ENCODE measurements around the gene SBNO2. TPM values are rescaled to one million over a fixed set of nuclear protein-coding genes. Genes with fewer than 3 reads are reported as not detected.

Gene SBNO2
- total and polyA plus RNA-seq, 2 donors (not counting 3 experiments of a cell fraction or from before 2014, with no cell fraction given), result 31.4 to 65.7 TPM

- dilution Hi-C loops (cut with MboI; ENCODE audit: extremely low pct_ligation_motif_present, low sequenced_read_pairs), result no loop called here
- Histone ChIP-seq H3K27me3 (ENCODE audit: control insufficient read depth in 2 of 2, insufficient read depth in 2 of 2, low read length in 2 of 2) (no peaks in the 10 kb centered on the region), H3K79me2 (ENCODE audit: control insufficient read depth, insufficient read depth, low read length) (peaks cover 22% of the 10 kb centered on the region), H3K4me2 (ENCODE audit: insufficient read depth, low read length) (peak overlapping the region; percentile 85), H3K4me3 (replicated peaks in 1 of 3; ENCODE audit: insufficient read depth in 1 of 3, low read depth in 1 of 3, low read length in 3 of 3) (peak overlapping the region; percentile 82 to 93 (median 87)), H3K4me1 (ENCODE audit: control insufficient read depth, extremely low read depth, insufficient read depth, low read length) (peaks cover 10% of the 10 kb centered on the region), H3K36me3 (ENCODE audit: control insufficient read depth in 2 of 2, extremely low read depth in 1 of 2, insufficient read depth in 2 of 2, low read length in 2 of 2) (peaks cover 0 to 14% of the 10 kb centered on the region in 2 experiments), H3K9me3 (replicated peaks; ENCODE audit: control insufficient read depth, insufficient read depth, low read length) (no peaks in the 10 kb centered on the region), H3K27ac (ENCODE audit: insufficient read depth, low read depth, low read length) (no peak overlapping the region), H3K9me1 (replicated peaks; ENCODE audit: control insufficient read depth, extremely low read depth, insufficient read depth, low read length) (no peaks in the 10 kb centered on the region), H4K20me1 (replicated peaks; ENCODE audit: control insufficient read depth, extremely low read depth, insufficient read depth, low read length) (no peaks in the 10 kb centered on the region), H2AFZ (ENCODE audit: low read depth, low read length) (no peak overlapping the region), H3K9ac (replicated peaks; ENCODE audit: extremely low read depth, insufficient read depth, low read length) (peak overlapping the region; percentile 85)
- ChIA-PET CTCF (interaction anchor here (1.9 kb wide), 1 partner anchor 29 kb away, joined by 6 read pairs; no protein-coding TSS in a partner anchor), POLR2A (no interaction called here)
- no TSS peak for BruUV-seq (replicated peaks)
- intact Hi-C loops (cut with micrococcal nuclease), result loop anchor here (2.0 kb wide), 2 partner anchors 27 to 53 kb away; partner anchors contain the start of genes ABCA7 and ARHGAP45
- no peak for TF ChIP-seq CTCF (IDR thresholded peaks at IDR 0.05; ENCODE audit: extremely low read depth in 1 of 2, insufficient read depth in 1 of 2, low read depth in 1 of 2, low read length in 2 of 2)
- TF ChIP-seq POLR2A (IDR thresholded peaks at IDR 0.05; ENCODE audit: low read depth, low read length), result no peak
- TF ChIP-seq EZH2 (IDR thresholded peaks at IDR 0.05; ENCODE audit: borderline replicate concordance, low read depth, low read length, severe bottlenecking), result no peak
- no peak for TF ChIP-seq FOS (IDR thresholded peaks at IDR 0.05; ENCODE audit: borderline replicate concordance, insufficient read depth, low read length)
- TF ChIP-seq MYC (IDR thresholded peaks at IDR 0.05; ENCODE audit: low read depth, low read length), result no peak
- no peak for TF ChIP-seq POLR2AphosphoS5 (IDR thresholded peaks at IDR 0.05; ENCODE audit: insufficient read depth, low read depth, low read length)
- TF ChIP-seq MAX (IDR thresholded peaks at IDR 0.05; ENCODE audit: insufficient read depth, insufficient read length), result no peak
- no peak for TF ChIP-seq JUN (IDR thresholded peaks at IDR 0.05; ENCODE audit: borderline replicate concordance, insufficient read depth, insufficient read length, low read depth)
- FAIRE-seq (no peak), DNase-seq (ENCODE audit: low read depth, low spot score) (no peak)
These were observed 80.1 kb downstream of the SBNO2 start for GRCh38 chr19:1093811-1094553.

Data from endothelial cell of umbilical vein (primary cell).